B cell (primary cell): ENCODE data around the gene NR4A3. TPM values are rescaled to one million over a fixed set of nuclear protein-coding genes. Genes with fewer than 3 reads are reported as not detected.

Experiments used
- ATAC-seq: fragments of 200-7000 bp; cut with Tn5 transposase; one replicate; pipeline ENCODE4 v1.10.0; 2021; ENCODE audit warnings: low read depth, mild to moderate bottlenecking, moderate number of reproducible peaks, moderate library complexity
- CTCF ChIA-PET: fragments of 350-600 bp; sonication (Branson Sonifier 250); formaldehyde crosslinking; loops from one replicate; lab custom pipeline; 2021; ENCODE audit warnings: antibody characterized with exemption, inconsistent platforms; lab: Charles Lee
- POLR2A ChIA-PET: fragments of 350-600 bp; sonication (Branson Sonifier 250); formaldehyde crosslinking; loops from one replicate; lab custom pipeline; 2021; ENCODE audit warnings: antibody characterized with exemption; lab: Charles Lee
- DNase-seq: peaks from one replicate; pipeline ENCODE4 v3.0.0; 2013
- H2AFZ ChIP-seq: 2 replicates; pipeline ENCODE4 v1.6.1; 2012; ENCODE audit warnings: mild to moderate bottlenecking, low read depth, low read length; ENCODE audit not compliant: insufficient read depth, poor library complexity, severe bottlenecking
- H3K27ac ChIP-seq, 2 donors: 1 replicate in 1 of 2; 2 replicates in 1 of 2; pipeline ENCODE4 v1.5.1; 2012 to 2013; ENCODE audit warnings: low read length in 2 of 2, mild to moderate bottlenecking in 2 of 2, moderate library complexity in 1 of 2
- H3K27me3 ChIP-seq, 4 experiments: fragments of 200-600 bp in 1 of 4; sonication (generic) in 1 of 4; replicated peaks in 1 of 4; 1 replicate in 2 of 4; 2 replicates in 2 of 4; pipeline versions ENCODE4 v1.6.1 to v1.7.0; 2013 to 2016; ENCODE audit warnings: low read length in 3 of 4, mild to moderate bottlenecking in 2 of 4, mixed read lengths in 1 of 4, moderate library complexity in 1 of 4; ENCODE audit not compliant: insufficient read depth in 4 of 4, control insufficient read depth in 3 of 4; ENCODE audit errors: control extremely low read depth in 1 of 4
- H3K36me3 ChIP-seq, 2 experiments: replicated peaks in 1 of 2; 1 replicate in 1 of 2; 2 replicates in 1 of 2; pipeline versions ENCODE4 v1.6.1 to v1.7.1; 2013; ENCODE audit warnings: low read length in 1 of 2; ENCODE audit not compliant: insufficient read depth in 2 of 2, control insufficient read depth in 1 of 2; ENCODE audit errors: control extremely low read depth in 1 of 2, extremely low read depth in 1 of 2
- H3K4me1 ChIP-seq, 2 donors: fragments of 200-600 bp in 1 of 2; sonication (generic) in 1 of 2; 1 replicate in 1 of 2; 2 replicates in 1 of 2; pipeline versions ENCODE4 v1.5.1 to v1.6.1; 2013 to 2017; ENCODE audit warnings: low read length in 2 of 2; ENCODE audit not compliant: control insufficient read depth in 2 of 2, insufficient read depth in 2 of 2
- H3K4me2 ChIP-seq: replicated peaks from 2 replicates; pipeline ENCODE3; 2012; ENCODE audit warnings: mild to moderate bottlenecking, low read depth, low read length; ENCODE audit not compliant: poor library complexity, severe bottlenecking
- H3K4me3 ChIP-seq, 5 experiments: fragments of 200-600 bp in 1 of 5; sonication (generic) in 1 of 5; 1 replicate in 3 of 5; 2 replicates in 2 of 5; pipeline versions ENCODE4 v1.5.1 to v1.7.0; 2011 to 2016; ENCODE audit warnings: low read length in 4 of 5, mild to moderate bottlenecking in 4 of 5, low read depth in 2 of 5, control low read depth in 1 of 5, moderate library complexity in 1 of 5; ENCODE audit not compliant: insufficient read depth in 1 of 5; ENCODE audit errors: control extremely low read depth in 1 of 5, extremely low read depth in 1 of 5
- H3K79me2 ChIP-seq: fragments of 200-600 bp; sonication (generic); one replicate; pipeline ENCODE4 v1.6.0; 2016; ENCODE audit warnings: low read length; ENCODE audit not compliant: control insufficient read depth, insufficient read depth
- H3K9ac ChIP-seq: fragments of 200-600 bp; sonication (generic); 2 replicates; pipeline ENCODE4 v1.6.1; 2017; ENCODE audit warnings: mild to moderate bottlenecking, low read length, moderate library complexity
- H3K9me3 ChIP-seq, 3 donors: one replicate each; pipeline versions ENCODE4 v1.6.1 to v1.7.1; 2013; ENCODE audit warnings: low read length in 2 of 3; ENCODE audit not compliant: control insufficient read depth in 2 of 3, insufficient read depth in 1 of 3; ENCODE audit errors: control extremely low read depth in 1 of 3
- H4K20me1 ChIP-seq: 2 replicates; pipeline ENCODE4 v1.6.0; 2012; ENCODE audit warnings: mild to moderate bottlenecking, low read length; ENCODE audit not compliant: insufficient read depth, control insufficient read depth, poor library complexity, severe bottlenecking
- H3K27ac Mint-ChIP-seq: one replicate; pipeline ENCODE4 v1.8.0; 2021; ENCODE audit warnings: mixed read lengths
- H3K27me3 Mint-ChIP-seq: one replicate; pipeline ENCODE4 v1.8.0; 2021; ENCODE audit warnings: mixed read lengths
- H3K4me1 Mint-ChIP-seq: one replicate; pipeline ENCODE4 v1.8.0; 2021; ENCODE audit warnings: mixed read lengths
- H3K4me3 Mint-ChIP-seq: one replicate; pipeline ENCODE4 v1.8.0; 2021; ENCODE audit warnings: mixed read lengths
- H3K9me3 Mint-ChIP-seq: one replicate; pipeline ENCODE4 v1.8.0; 2022; ENCODE audit warnings: mixed read lengths; ENCODE audit not compliant: insufficient read depth
- EZH2 ChIP-seq: IDR thresholded peaks from 2 replicates; pipeline ENCODE4 v1.6.1; 2012; ENCODE audit warnings: borderline replicate concordance, low read depth, mild to moderate bottlenecking, moderate library complexity, low read length; ENCODE audit not compliant: insufficient read depth, poor library complexity, severe bottlenecking
- WGBS: methylation state at CpG from one replicate; pipeline ENCODE4 v1.1.5; 2013; ENCODE audit warnings: missing lambda C conversion rate; ENCODE audit not compliant: insufficient coverage; 5-methylcytosine and 5-hydroxymethylcytosine counted together
- intact Hi-C: fragments of 100-400 bp; cut with micrococcal nuclease; formaldehyde crosslinking; loops from one replicate; pipeline ENCODE4 v1.10.0; 2022
- polyA plus RNA-seq: library from polyadenylated mRNA; depleted of rRNA; stranded (reverse); fragments of >200 nt; gene quantifications from 2 replicates; pipeline ENCODE4 v1.2.3, GENCODE V29; 2012
- total RNA-seq, 2 donors: library from RNA; stranded (reverse); fragments of 120-200 nt in 1 of 2; gene quantifications; 1 replicate in 1 of 2; 2 replicates in 1 of 2; pipeline versions ENCODE4 v1.2.3 to v1.2.4, GENCODE V29; 2013 to 2022
- TF ChIP-seq, protein P1 (sequence below): fragments of 200-600 bp; IDR thresholded peaks from one replicate; pipeline ENCODE4 v1.8.0; 2022; ENCODE audit warnings: antibody characterized with exemption, mild to moderate bottlenecking

The NR4A3 gene
- total and polyA plus RNA-seq, 2 donors (not counting 1 experiment from before 2014, with no cell fraction given): 2.5 to 20.1 TPM

DNA sequence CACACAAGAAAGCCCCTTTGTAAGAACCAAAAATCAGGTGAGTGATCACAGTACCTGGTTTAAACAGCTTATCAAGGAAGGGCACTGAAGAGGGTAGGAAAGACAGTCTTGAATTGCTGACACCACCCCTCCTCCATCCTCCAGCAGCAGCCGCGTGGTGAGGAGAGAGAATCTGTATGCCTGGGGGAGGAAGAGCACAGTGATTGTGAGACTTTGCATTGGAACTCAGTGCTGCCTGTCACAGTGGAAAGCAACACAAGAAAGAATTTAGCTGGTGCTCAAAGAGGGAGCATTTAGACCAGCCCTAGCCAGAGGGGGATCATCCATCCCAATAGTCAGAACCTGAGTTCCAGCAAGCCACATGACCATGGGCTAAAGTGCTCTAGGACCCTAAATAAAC, 73.1 kb downstream of the NR4A3 start:
- no CpG with 5 or more reads among the region's 2 CpGs for WGBS
- H4K20me1 ChIP-seq: no peaks in the 10 kb centered on the region
- CTCF ChIA-PET: no interaction called here
- POLR2A ChIA-PET: no interaction called here
- Mint-ChIP-seq H3K4me3 (no peak overlapping the region), H3K27ac (no peak overlapping the region), H3K9me3 (no peaks in the 10 kb centered on the region), H3K4me1 (no peaks in the 10 kb centered on the region), H3K27me3 (peaks cover 27% of the 10 kb centered on the region)
- H3K4me1 ChIP-seq: no peaks in the 10 kb centered on the region
- H3K4me2 ChIP-seq: no peak overlapping the region
- H2AFZ ChIP-seq: no peak overlapping the region
- no peaks in the 10 kb centered on the region for H3K9me3 ChIP-seq
- no peaks in the 10 kb centered on the region for H3K36me3 ChIP-seq
- peaks cover 0 to 4% (median 0%) of the 10 kb centered on the region in 4 experiments for H3K27me3 ChIP-seq
- DNase-seq (no peak), ATAC-seq (no peak)
- no peaks in the 10 kb centered on the region for H3K79me2 ChIP-seq
- TF ChIP-seq EZH2: no peak
- TF ChIP-seq, protein P1, sequence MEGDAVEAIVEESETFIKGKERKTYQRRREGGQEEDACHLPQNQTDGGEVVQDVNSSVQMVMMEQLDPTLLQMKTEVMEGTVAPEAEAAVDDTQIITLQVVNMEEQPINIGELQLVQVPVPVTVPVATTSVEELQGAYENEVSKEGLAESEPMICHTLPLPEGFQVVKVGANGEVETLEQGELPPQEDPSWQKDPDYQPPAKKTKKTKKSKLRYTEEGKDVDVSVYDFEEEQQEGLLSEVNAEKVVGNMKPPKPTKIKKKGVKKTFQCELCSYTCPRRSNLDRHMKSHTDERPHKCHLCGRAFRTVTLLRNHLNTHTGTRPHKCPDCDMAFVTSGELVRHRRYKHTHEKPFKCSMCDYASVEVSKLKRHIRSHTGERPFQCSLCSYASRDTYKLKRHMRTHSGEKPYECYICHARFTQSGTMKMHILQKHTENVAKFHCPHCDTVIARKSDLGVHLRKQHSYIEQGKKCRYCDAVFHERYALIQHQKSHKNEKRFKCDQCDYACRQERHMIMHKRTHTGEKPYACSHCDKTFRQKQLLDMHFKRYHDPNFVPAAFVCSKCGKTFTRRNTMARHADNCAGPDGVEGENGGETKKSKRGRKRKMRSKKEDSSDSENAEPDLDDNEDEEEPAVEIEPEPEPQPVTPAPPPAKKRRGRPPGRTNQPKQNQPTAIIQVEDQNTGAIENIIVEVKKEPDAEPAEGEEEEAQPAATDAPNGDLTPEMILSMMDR: no peak
- H3K27ac ChIP-seq: no peak overlapping the region
- H3K9ac ChIP-seq: no peak overlapping the region
- intact Hi-C loops: no loop called here
- no peak overlapping the region for H3K4me3 ChIP-seq

DNA sequence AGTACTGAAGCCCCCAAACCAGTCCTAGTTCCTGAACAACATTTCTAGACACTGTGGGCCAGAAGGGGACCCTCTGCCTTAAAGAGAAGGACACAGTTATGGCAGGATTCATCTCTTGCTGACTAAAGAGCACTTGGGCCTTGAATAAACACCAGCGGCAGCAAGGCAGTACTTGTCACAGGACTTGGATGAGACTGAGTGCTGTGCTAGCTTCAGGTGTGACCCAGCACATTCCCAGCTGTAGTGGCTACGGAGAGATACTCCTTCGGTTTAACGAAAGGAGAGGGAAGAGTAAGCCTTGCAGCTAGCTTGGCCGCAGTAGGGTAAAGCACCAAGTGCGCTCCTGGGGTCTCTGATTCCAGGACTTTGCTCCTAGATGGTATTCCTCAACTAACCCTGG, 73.8 kb downstream of the NR4A3 start:
- peaks cover 27% of the 10 kb centered on the region for H3K27me3 Mint-ChIP-seq
- intact Hi-C loops: no loop called here
- no peaks in the 10 kb centered on the region for H3K4me1 Mint-ChIP-seq
- H3K4me1 ChIP-seq: no peaks in the 10 kb centered on the region
- no peaks in the 10 kb centered on the region for H3K79me2 ChIP-seq
- H2AFZ ChIP-seq: no peak overlapping the region
- no peak for DNase-seq
- ChIA-PET CTCF (no interaction called here), POLR2A (no interaction called here)
- no peak overlapping the region for H3K27ac Mint-ChIP-seq
- no peaks in the 10 kb centered on the region for H3K36me3 ChIP-seq
- H3K4me2 ChIP-seq: no peak overlapping the region
- TF ChIP-seq EZH2: no peak
- TF ChIP-seq, protein P1: no peak
- no peak overlapping the region for H3K4me3 ChIP-seq
- H3K4me3 Mint-ChIP-seq: no peak overlapping the region
- no peak overlapping the region for H3K27ac ChIP-seq
- H4K20me1 ChIP-seq: no peaks in the 10 kb centered on the region
- H3K9ac ChIP-seq: no peak overlapping the region
- peaks cover 0 to 4% (median 0%) of the 10 kb centered on the region in 4 experiments for H3K27me3 ChIP-seq
- no peaks in the 10 kb centered on the region for H3K9me3 ChIP-seq
- 98% methylated on average over 6 of the region's 6 CpGs for WGBS
- no peaks in the 10 kb centered on the region for H3K9me3 Mint-ChIP-seq
- ATAC-seq: no peak
